ENCODE data around the gene TBC1D20. TPM values are rescaled to one million over a fixed set of nuclear protein-coding genes. Genes with fewer than 3 reads are reported as not detected.
A peak's percentile ranks its signal among the peaks of the same experiment; 100 is the strongest.

The TBC1D20 gene
- total RNA-seq, 1 donor from 2014 or later: 40.6 TPM

GRCh38 chr20:461254-462198 is 807 bp downstream of the TBC1D20 start:
- peak overlapping the region; percentile 99 for H3K4me2 ChIP-seq (ENCODE audit: low read length)
- no peaks in the 10 kb centered on the region for H3K27me3 ChIP-seq (ENCODE audit: insufficient read depth, low read length)
- H3K4me3 Mint-ChIP-seq (ENCODE audit: unreplicated experiment): peak overlapping the region; percentile 98
- peaks cover 20% of the 10 kb centered on the region for H3K4me1 Mint-ChIP-seq (ENCODE audit: low read depth, unreplicated experiment)
- peak overlapping the region; percentile 53 for H2AFZ ChIP-seq (ENCODE audit: low read depth, low read length)
- H3K4me3 ChIP-seq (ENCODE audit: insufficient read depth, low read depth, low read length): peak overlapping the region; percentile 99
- TF ChIP-seq EZH2 (IDR thresholded peaks at IDR 0.05; ENCODE audit: insufficient read depth, low read length): no peak
- TF ChIP-seq, protein P1, sequence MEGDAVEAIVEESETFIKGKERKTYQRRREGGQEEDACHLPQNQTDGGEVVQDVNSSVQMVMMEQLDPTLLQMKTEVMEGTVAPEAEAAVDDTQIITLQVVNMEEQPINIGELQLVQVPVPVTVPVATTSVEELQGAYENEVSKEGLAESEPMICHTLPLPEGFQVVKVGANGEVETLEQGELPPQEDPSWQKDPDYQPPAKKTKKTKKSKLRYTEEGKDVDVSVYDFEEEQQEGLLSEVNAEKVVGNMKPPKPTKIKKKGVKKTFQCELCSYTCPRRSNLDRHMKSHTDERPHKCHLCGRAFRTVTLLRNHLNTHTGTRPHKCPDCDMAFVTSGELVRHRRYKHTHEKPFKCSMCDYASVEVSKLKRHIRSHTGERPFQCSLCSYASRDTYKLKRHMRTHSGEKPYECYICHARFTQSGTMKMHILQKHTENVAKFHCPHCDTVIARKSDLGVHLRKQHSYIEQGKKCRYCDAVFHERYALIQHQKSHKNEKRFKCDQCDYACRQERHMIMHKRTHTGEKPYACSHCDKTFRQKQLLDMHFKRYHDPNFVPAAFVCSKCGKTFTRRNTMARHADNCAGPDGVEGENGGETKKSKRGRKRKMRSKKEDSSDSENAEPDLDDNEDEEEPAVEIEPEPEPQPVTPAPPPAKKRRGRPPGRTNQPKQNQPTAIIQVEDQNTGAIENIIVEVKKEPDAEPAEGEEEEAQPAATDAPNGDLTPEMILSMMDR (IDR thresholded peaks at IDR 0.05; ENCODE audit: insufficient read depth, low read depth, low read length): no peak
- no peaks in the 10 kb centered on the region for H3K27me3 Mint-ChIP-seq (ENCODE audit: low read depth, unreplicated experiment)
- H3K36me3 Mint-ChIP-seq (ENCODE audit: low read depth, unreplicated experiment): peaks cover 8% of the 10 kb centered on the region
- H4K20me1 ChIP-seq (ENCODE audit: insufficient read depth, low read length): peaks cover 48% of the 10 kb centered on the region
- peak overlapping the region; percentile 98 for H3K9ac ChIP-seq (ENCODE audit: low read length)
- no peaks in the 10 kb centered on the region for H3K36me3 ChIP-seq (ENCODE audit: insufficient read depth, low read length)
- H3K9me3 Mint-ChIP-seq (ENCODE audit: unreplicated experiment): peaks cover 2% of the 10 kb centered on the region
- FAIRE-seq (no peak), DNase-seq (ENCODE audit: low read depth) (peak; percentile 34)
- H3K9me3 ChIP-seq (ENCODE audit: insufficient read depth, low read depth, low read length): no peaks in the 10 kb centered on the region
- peaks cover 13% of the 10 kb centered on the region for H3K4me1 ChIP-seq (ENCODE audit: insufficient read depth, low read length)
- peak overlapping the region; percentile 90 for H3K27ac Mint-ChIP-seq (ENCODE audit: unreplicated experiment)
- peaks cover 56% of the 10 kb centered on the region for H3K79me2 ChIP-seq (ENCODE audit: insufficient read depth, low read length)
- H3K27ac ChIP-seq (ENCODE audit: low read depth, low read length): peak overlapping the region; percentile 81

- Histone ChIP-seq H3K4me2 (ENCODE audit: low read length) (peak overlapping the region; percentile 99), H3K4me1 (ENCODE audit: insufficient read depth, low read length) (peaks cover 13% of the 10 kb centered on the region), H3K4me3 (ENCODE audit: insufficient read depth, low read depth, low read length) (peak overlapping the region; percentile 99), H3K79me2 (ENCODE audit: insufficient read depth, low read length) (peaks cover 64% of the 10 kb centered on the region), H2AFZ (ENCODE audit: low read depth, low read length) (no peak overlapping the region), H3K27me3 (ENCODE audit: insufficient read depth, low read length) (no peaks in the 10 kb centered on the region), H4K20me1 (ENCODE audit: insufficient read depth, low read length) (peaks cover 56% of the 10 kb centered on the region), H3K36me3 (ENCODE audit: insufficient read depth, low read length) (no peaks in the 10 kb centered on the region), H3K27ac (ENCODE audit: low read depth, low read length) (no peak overlapping the region), H3K9me3 (ENCODE audit: insufficient read depth, low read depth, low read length) (no peaks in the 10 kb centered on the region), H3K9ac (ENCODE audit: low read length) (peak overlapping the region; percentile 13)
- Mint-ChIP-seq H3K4me3 (ENCODE audit: unreplicated experiment) (peak overlapping the region; percentile 98), H3K36me3 (ENCODE audit: low read depth, unreplicated experiment) (peaks cover 8% of the 10 kb centered on the region), H3K27ac (ENCODE audit: unreplicated experiment) (peak overlapping the region; percentile 80), H3K4me1 (ENCODE audit: low read depth, unreplicated experiment) (peaks cover 20% of the 10 kb centered on the region), H3K27me3 (ENCODE audit: low read depth, unreplicated experiment) (no peaks in the 10 kb centered on the region), H3K9me3 (ENCODE audit: unreplicated experiment) (peaks cover 2% of the 10 kb centered on the region)
- TF ChIP-seq, protein P1 (IDR thresholded peaks at IDR 0.05; ENCODE audit: insufficient read depth, low read depth, low read length): no peak
- no peak for TF ChIP-seq EZH2 (IDR thresholded peaks at IDR 0.05; ENCODE audit: insufficient read depth, low read length)
- DNase-seq (ENCODE audit: low read depth): no peak
- FAIRE-seq: no peak
Observed at GRCh38 chr20:460707-461106, 1.6 kb downstream of the TBC1D20 start.

Measured in astrocyte (in vitro differentiated cells and primary cell).